OCI-LY3 (cell line): Measurements from ENCODE around the gene SSC5D.

Experiments used
- CTCF ChIP-seq: fragments of 200-600, 300-600 bp; sonication (generic); IDR thresholded peaks from 2 replicates; pipeline ENCODE4 v1.5.1; 2014; ENCODE audit warnings: antibody characterized with exemption, low read length, low read depth
- EZH2phosphoT487 ChIP-seq: fragments of 200-600 bp; shearing (Covaris generic); IDR thresholded peaks from 2 replicates; pipeline ENCODE4 v1.6.1; 2018; ENCODE audit warnings: antibody characterized with exemption, mixed run types, low read depth

DNA sequence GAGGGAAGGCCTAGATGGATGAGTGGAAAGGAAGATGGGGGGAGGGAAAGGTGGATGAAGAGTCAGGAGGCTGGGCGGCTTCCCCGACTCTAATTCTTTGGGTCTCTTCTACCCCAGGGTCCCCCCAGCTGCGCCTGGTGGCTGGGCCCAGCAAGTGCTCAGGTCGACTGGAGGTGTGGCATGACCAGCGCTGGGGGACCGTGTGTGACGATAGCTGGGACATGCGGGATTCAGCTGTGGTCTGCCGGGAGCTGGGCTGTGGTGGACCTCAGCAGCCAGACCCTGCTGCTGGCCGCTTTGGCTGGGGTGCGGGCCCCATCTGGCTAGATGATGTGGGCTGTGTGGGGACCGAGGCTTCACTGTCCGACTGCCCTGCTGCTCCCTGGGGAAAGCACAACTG lies 9.5 kb downstream of the SSC5D start:
- TF ChIP-seq CTCF: no peak
- TF ChIP-seq EZH2phosphoT487: no peak
